ENCODE results near the gene HEATR1. TPM values are rescaled to one million over a fixed set of nuclear protein-coding genes. Genes with fewer than 3 reads are reported as not detected.

HEATR1 gene
- total RNA-seq, 1 experiment from 2014 or later: 73.0 TPM

DNA sequence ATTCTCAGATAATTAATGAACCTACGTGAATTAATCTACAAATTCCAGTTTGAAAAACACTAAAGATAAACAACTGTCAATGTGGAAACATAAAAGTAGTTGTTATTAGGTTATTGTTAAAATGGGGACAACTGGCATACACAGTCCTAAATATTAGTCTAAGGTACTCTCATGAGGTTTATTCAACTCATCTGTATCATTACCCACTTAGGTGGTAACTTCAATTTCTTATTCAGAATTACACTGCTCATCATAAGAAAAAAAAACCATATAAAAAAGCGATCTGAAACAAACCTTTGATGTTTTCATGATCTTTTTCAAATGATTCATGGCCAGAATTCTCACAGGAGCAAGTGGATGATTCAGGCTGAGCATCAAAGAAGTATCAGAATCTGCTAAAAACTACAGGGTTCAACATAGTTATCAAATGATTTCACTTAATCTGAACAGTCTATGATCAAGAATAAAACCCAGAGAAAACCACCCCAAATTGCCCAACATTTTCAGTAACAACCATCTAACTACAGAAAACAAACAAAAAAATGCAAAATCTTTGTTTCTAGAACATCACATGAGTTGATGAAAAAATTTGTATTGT, 13.7 kb downstream of the HEATR1 start:
- peaks cover 59% of the 10 kb centered on the region for H3K36me3 Mint-ChIP-seq

DNA sequence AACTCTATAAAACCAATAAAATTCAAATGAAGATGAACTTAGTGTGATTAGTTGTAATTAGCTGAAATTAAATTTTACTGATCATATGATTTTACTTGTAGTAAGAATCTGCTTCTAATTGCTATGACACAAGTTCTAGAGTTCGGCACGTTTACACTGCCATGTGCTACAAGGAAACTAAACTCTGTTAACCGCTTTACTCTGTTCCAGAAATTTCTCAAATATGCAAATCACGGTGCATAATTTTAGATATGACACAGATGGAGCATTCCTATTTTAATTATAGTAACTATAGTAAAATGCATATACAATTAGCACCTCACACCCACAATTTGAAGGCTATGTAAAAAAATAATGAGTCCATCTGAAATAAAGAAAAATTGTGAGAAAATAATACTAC, 14.8 kb downstream of the HEATR1 start:
- Mint-ChIP-seq H3K36me3 (peaks cover 63% of the 10 kb centered on the region), H3K27ac (no peak overlapping the region), H3K9me3 (no peaks in the 10 kb centered on the region), H3K27me3 (ENCODE audit: low read depth) (no peaks in the 10 kb centered on the region), H3K4me3 (no peak overlapping the region), H3K4me1 (no peaks in the 10 kb centered on the region)
- no peak for DNase-seq (ENCODE audit: low spot score)
- ATAC-seq: no peak
- ChIA-PET CTCF (no interaction called here), POLR2A (no interaction called here)
- no peak for TF ChIP-seq CREB1 (CRISPR knock-in tag; IDR thresholded peaks at IDR 0.05)
- no peak for TF ChIP-seq ZNF671 (CRISPR knock-in tag; IDR thresholded peaks at IDR 0.05)
- TF ChIP-seq, protein P1, sequence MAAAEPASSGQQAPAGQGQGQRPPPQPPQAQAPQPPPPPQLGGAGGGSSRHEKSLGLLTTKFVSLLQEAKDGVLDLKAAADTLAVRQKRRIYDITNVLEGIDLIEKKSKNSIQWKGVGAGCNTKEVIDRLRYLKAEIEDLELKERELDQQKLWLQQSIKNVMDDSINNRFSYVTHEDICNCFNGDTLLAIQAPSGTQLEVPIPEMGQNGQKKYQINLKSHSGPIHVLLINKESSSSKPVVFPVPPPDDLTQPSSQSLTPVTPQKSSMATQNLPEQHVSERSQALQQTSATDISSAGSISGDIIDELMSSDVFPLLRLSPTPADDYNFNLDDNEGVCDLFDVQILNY (CRISPR knock-in tag; IDR thresholded peaks at IDR 0.05): no peak
- no peak for TF ChIP-seq ZNF263 (CRISPR knock-in tag; IDR thresholded peaks at IDR 0.05; ENCODE audit: low read depth)
- no peak for TF ChIP-seq JUN (CRISPR knock-in tag; IDR thresholded peaks at IDR 0.05)
- TF ChIP-seq, protein P2, sequence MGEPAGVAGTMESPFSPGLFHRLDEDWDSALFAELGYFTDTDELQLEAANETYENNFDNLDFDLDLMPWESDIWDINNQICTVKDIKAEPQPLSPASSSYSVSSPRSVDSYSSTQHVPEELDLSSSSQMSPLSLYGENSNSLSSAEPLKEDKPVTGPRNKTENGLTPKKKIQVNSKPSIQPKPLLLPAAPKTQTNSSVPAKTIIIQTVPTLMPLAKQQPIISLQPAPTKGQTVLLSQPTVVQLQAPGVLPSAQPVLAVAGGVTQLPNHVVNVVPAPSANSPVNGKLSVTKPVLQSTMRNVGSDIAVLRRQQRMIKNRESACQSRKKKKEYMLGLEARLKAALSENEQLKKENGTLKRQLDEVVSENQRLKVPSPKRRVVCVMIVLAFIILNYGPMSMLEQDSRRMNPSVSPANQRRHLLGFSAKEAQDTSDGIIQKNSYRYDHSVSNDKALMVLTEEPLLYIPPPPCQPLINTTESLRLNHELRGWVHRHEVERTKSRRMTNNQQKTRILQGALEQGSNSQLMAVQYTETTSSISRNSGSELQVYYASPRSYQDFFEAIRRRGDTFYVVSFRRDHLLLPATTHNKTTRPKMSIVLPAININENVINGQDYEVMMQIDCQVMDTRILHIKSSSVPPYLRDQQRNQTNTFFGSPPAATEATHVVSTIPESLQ (CRISPR knock-in tag; IDR thresholded peaks at IDR 0.05): no peak
- TF ChIP-seq, protein P3, sequence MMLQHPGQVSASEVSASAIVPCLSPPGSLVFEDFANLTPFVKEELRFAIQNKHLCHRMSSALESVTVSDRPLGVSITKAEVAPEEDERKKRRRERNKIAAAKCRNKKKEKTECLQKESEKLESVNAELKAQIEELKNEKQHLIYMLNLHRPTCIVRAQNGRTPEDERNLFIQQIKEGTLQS (CRISPR knock-in tag; conservative IDR thresholded peaks at IDR 0.05): no peak
- TF ChIP-seq, protein P4, sequence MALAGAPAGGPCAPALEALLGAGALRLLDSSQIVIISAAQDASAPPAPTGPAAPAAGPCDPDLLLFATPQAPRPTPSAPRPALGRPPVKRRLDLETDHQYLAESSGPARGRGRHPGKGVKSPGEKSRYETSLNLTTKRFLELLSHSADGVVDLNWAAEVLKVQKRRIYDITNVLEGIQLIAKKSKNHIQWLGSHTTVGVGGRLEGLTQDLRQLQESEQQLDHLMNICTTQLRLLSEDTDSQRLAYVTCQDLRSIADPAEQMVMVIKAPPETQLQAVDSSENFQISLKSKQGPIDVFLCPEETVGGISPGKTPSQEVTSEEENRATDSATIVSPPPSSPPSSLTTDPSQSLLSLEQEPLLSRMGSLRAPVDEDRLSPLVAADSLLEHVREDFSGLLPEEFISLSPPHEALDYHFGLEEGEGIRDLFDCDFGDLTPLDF (CRISPR knock-in tag; IDR thresholded peaks at IDR 0.05): no peak
- TF ChIP-seq, protein P5, sequence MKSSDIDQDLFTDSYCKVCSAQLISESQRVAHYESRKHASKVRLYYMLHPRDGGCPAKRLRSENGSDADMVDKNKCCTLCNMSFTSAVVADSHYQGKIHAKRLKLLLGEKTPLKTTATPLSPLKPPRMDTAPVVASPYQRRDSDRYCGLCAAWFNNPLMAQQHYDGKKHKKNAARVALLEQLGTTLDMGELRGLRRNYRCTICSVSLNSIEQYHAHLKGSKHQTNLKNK (CRISPR knock-in tag; IDR thresholded peaks at IDR 0.05): no peak
- TF ChIP-seq, protein P6, sequence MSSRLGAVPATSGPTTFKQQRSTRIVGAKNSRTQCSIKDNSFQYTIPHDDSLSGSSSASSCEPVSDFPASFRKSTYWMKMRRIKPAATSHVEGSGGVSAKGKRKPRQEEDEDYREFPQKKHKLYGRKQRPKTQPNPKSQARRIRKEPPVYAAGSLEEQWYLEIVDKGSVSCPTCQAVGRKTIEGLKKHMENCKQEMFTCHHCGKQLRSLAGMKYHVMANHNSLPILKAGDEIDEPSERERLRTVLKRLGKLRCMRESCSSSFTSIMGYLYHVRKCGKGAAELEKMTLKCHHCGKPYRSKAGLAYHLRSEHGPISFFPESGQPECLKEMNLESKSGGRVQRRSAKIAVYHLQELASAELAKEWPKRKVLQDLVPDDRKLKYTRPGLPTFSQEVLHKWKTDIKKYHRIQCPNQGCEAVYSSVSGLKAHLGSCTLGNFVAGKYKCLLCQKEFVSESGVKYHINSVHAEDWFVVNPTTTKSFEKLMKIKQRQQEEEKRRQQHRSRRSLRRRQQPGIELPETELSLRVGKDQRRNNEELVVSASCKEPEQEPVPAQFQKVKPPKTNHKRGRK (CRISPR knock-in tag; IDR thresholded peaks at IDR 0.05; ENCODE audit: borderline replicate concordance): no peak
- TF ChIP-seq ZNF423 (CRISPR knock-in tag; IDR thresholded peaks at IDR 0.05): no peak
- no peak for TF ChIP-seq NR3C1 (CRISPR knock-in tag; conservative IDR thresholded peaks at IDR 0.05; ENCODE audit: low read depth)
- no peak for TF ChIP-seq ATF1 (CRISPR knock-in tag; IDR thresholded peaks at IDR 0.05)
- TF ChIP-seq ZNF317 (CRISPR knock-in tag; IDR thresholded peaks at IDR 0.05; ENCODE audit: borderline replicate concordance, low read depth): no peak
- TF ChIP-seq TCF7 (CRISPR knock-in tag; IDR thresholded peaks at IDR 0.05; ENCODE audit: low read depth): no peak
- TF ChIP-seq SMAD3 (CRISPR knock-in tag; IDR thresholded peaks at IDR 0.05; ENCODE audit: borderline replicate concordance): no peak

More for the DNA sequence above, 13.7 kb downstream of the HEATR1 start:
- Mint-ChIP-seq H3K4me1 (no peaks in the 10 kb centered on the region), H3K4me3 (no peak overlapping the region), H3K27me3 (ENCODE audit: low read depth) (no peaks in the 10 kb centered on the region), H3K27ac (no peak overlapping the region), H3K9me3 (no peaks in the 10 kb centered on the region)
- no peak for DNase-seq (ENCODE audit: low spot score)
- TF ChIP-seq, protein P7, sequence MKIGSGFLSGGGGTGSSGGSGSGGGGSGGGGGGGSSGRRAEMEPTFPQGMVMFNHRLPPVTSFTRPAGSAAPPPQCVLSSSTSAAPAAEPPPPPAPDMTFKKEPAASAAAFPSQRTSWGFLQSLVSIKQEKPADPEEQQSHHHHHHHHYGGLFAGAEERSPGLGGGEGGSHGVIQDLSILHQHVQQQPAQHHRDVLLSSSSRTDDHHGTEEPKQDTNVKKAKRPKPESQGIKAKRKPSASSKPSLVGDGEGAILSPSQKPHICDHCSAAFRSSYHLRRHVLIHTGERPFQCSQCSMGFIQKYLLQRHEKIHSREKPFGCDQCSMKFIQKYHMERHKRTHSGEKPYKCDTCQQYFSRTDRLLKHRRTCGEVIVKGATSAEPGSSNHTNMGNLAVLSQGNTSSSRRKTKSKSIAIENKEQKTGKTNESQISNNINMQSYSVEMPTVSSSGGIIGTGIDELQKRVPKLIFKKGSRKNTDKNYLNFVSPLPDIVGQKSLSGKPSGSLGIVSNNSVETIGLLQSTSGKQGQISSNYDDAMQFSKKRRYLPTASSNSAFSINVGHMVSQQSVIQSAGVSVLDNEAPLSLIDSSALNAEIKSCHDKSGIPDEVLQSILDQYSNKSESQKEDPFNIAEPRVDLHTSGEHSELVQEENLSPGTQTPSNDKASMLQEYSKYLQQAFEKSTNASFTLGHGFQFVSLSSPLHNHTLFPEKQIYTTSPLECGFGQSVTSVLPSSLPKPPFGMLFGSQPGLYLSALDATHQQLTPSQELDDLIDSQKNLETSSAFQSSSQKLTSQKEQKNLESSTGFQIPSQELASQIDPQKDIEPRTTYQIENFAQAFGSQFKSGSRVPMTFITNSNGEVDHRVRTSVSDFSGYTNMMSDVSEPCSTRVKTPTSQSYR (CRISPR knock-in tag; IDR thresholded peaks at IDR 0.05): no peak
- TF ChIP-seq ZNF219 (CRISPR knock-in tag; IDR thresholded peaks at IDR 0.05; ENCODE audit: borderline replicate concordance): no peak
- TF ChIP-seq, protein P8, sequence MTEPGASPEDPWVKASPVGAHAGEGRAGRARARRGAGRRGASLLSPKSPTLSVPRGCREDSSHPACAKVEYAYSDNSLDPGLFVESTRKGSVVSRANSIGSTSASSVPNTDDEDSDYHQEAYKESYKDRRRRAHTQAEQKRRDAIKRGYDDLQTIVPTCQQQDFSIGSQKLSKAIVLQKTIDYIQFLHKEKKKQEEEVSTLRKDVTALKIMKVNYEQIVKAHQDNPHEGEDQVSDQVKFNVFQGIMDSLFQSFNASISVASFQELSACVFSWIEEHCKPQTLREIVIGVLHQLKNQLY (CRISPR knock-in tag; IDR thresholded peaks at IDR 0.05): no peak
- TF ChIP-seq, protein P9, sequence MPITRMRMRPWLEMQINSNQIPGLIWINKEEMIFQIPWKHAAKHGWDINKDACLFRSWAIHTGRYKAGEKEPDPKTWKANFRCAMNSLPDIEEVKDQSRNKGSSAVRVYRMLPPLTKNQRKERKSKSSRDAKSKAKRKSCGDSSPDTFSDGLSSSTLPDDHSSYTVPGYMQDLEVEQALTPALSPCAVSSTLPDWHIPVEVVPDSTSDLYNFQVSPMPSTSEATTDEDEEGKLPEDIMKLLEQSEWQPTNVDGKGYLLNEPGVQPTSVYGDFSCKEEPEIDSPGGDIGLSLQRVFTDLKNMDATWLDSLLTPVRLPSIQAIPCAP (CRISPR knock-in tag; IDR thresholded peaks at IDR 0.05): no peak
- TF ChIP-seq, protein P10, sequence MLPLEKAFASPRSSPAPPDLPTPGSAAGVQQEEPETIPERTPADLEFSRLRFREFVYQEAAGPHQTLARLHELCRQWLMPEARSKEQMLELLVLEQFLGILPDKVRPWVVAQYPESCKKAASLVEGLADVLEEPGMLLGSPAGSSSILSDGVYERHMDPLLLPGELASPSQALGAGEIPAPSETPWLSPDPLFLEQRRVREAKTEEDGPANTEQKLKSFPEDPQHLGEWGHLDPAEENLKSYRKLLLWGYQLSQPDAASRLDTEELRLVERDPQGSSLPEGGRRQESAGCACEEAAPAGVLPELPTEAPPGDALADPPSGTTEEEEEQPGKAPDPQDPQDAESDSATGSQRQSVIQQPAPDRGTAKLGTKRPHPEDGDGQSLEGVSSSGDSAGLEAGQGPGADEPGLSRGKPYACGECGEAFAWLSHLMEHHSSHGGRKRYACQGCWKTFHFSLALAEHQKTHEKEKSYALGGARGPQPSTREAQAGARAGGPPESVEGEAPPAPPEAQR (CRISPR knock-in tag; IDR thresholded peaks at IDR 0.05): no peak
- no peak for ATAC-seq
- ChIA-PET POLR2A (no interaction called here), CTCF (no interaction called here)

Measured in WTC11 (cell line).